Measurements from ENCODE around the gene INHBB.
"Not testable (repeated sequence)": the region's sequence is repeated elsewhere in the genome, so short reads cannot be mapped to it uniquely, and the experiment has no call there.

The INHBB gene

DNA sequence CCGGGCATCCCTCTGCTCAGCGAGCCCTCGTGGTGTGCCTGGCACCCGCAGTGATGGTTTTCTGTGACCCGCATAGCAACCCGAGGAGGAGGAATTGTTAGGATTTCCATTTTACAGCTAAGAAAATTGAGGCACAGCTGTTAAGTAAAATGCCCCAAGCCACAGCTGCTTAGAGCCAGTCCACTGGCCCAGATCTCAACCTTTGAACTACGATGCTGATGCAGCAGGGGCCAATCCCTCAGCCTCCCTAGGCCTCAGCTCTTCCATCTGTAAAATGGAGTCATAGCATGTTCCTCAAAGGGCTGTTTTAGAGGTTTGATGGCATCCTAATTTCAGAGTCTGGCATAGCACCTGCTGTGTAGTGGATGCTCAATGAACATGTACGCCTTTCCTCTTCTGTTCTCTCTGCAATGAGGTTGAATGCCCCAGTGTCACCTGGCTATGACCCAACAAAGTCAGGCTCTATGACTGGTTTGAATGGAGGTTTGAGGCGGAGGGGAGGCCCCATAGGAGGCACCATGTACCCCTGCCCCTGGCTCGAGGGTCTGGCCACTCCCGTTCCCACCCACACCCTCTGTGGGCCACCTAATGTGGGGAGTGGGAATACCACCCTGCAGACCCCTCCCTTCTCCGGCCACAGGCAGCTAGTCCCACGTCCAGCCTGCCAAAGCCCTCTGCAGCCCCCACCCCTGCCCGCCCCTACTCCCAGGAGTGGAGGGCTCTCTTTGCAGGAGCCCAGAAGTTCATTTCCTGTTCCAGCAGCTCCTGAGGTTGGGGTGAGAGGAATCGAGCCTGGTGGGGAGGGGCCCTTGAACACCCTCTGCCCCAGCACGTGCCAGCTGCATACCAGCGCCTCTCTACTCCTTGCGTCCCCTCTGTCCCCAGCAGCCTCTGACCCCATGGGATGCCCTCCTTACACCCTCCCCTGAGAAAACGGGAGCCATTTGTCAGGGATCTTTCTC lies 31.0 kb downstream of the INHBB start:
- no peak for DNase-seq (ENCODE audit: extremely low read depth in 1 of 2, low read depth in 1 of 2)

DNA sequence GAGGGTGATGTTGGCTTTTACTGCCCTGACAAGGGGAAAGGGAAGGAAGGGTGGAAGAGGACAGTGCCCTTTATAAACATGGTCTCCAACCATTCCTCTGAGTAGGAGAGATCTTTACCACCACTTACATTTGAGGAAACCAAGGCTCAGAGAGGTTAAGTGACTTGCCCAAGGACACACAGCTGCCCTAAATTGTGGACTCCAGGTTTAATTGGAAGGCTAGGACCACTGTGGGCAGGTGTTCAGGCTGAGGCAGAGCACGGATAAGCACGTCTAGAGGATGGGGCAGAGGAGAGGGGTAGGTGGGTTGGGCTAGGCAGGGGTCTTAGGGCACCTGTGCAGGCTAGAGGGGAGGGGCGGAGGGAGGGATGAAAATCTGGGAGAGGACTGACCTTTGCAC lies 32.7 kb downstream of the INHBB start:
- no peak for DNase-seq (ENCODE audit: extremely low read depth in 1 of 2, low read depth in 1 of 2)

DNA sequence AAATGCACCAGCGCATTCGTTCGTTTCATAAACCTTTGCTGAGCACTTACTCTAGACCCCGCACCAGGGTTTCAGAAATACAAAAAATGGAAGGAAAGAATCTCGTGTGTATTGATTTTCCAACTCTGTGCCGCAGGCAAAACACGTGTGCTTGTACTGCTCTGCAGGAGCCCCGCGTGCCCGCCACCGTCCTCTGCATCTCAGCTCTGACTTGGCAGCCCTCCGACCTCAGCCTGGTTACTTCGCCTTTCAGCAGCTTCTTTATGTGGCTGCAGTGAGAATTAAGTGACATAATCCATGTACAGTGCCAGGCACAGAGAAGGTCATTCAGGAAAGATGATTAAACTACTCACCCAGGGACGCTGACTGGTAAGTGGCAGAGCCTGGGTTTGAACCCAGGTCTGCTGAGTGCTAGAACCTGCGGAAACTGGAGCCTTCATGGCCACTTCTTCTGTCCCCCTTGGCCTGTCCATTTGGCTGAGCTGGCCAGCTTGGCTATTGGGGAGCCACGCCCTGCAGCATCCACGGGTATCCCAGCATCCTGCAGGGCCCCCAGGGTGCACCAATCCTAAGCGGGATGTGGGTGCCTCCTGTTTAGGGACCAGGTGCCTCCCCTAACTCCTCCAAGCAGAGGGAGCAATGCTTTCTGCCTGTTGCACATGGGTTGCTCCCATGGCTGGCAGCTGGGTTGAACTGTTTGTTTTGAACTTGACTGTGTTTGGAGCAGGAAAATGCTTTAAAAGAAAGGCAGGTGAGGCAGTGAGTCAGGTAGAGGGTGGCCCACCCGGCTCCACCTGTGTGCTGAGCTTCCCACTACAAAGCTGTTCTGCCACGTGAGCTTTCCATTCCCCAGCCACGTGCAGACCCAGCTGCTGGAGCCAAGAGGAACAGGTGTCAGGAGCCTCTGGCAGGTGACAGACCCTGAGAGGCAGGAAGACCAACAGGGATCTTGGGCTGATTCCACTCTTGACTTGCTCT lies 34.3 kb downstream of the INHBB start:
- DNase-seq (ENCODE audit: extremely low read depth in 1 of 2, low read depth in 1 of 2): no peak

DNA sequence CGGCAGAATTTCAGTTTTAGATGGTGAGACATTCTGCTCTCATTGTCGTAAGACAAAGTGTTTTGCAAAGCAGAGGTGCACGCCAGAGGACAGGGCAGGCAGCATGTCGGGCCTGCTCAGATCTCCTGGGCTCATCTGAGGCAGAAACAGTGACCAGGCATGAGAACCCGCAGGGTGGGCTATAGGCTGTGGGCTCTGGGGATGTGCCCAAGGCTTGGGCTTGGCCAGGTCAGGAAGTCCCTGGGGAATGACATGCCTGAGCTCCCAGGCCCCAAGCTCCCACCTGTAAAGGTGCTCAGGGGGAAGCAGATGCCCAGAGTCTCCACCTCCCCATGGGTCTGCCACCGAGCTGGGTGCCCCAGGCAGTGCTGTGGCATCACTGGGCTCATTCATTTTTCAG lies 35.3 kb downstream of the INHBB start:
- DNase-seq (ENCODE audit: extremely low read depth in 1 of 2, low read depth in 1 of 2): no peak

DNA sequence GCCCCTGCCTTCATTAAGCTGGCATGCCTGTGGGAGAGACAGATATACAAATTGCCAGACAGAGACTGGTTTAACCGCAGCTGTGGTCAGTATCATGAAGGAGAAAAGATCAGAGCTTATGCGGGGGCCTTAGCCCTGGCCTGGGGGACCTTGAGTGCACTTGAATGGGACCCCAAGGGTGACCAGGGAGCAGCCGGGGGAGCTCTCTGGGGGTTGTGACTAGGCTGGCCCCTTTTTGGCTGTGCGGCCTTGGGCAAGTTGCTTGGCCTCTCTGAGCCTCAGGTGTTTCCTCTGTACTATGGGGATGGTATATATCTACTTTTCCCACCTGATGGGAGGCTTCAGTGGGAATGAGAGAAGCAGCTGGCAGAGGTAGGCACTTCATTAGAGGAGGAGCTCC lies 35.7 kb downstream of the INHBB start:
- DNase-seq (ENCODE audit: extremely low read depth in 1 of 2, low read depth in 1 of 2): no peak

DNA sequence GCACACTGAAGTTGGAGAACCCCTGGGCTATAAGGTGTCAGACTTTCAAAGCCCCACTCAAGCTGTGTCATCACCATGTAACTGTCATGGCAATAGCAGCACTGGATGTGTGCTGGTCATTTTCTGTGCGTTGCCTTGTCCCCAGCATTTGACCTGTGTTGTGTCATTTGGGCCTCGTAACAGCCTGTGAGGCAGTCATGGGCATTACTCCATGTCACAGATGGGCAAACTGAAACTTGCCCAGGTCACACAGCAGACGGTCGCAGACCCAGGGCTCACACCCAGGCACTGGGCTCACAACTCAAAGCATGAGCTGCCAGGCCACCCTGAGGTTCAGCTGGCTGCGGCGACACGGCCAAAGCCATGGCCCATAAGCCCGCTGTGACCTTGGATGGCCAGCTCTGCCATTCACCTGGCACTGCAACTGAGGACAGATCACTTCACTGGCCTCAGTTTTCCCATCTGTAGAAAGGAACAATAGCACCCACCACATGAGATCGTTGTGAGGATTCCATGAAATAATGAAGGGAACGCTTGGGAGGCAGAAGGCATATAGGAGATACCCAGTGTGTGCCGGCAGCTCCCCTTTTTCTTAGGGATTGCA lies 36.7 kb downstream of the INHBB start:
- DNase-seq (ENCODE audit: extremely low read depth in 1 of 2, low read depth in 1 of 2): no peak

DNA sequence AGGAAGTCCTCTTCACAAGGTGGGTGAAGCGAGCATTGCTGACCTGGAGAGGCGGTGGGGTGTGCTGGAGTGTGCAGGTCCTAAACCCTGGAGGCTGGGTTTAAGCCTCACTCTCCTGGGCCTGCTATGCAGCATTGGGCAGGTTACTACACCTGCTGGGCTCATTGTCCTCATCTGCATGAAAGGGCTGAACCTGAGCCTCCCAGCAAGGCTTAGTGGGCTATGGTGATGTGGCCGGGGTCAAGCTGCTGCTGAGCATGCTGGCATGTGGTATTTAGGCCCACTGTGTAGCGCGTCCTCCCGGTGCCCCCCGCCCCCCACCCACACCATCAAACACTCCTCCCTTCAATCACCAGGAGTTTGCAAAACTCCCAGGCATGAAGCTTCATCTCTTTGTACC lies 37.3 kb downstream of the INHBB start:
- no peak for DNase-seq (ENCODE audit: extremely low read depth in 1 of 2, low read depth in 1 of 2)

DNA sequence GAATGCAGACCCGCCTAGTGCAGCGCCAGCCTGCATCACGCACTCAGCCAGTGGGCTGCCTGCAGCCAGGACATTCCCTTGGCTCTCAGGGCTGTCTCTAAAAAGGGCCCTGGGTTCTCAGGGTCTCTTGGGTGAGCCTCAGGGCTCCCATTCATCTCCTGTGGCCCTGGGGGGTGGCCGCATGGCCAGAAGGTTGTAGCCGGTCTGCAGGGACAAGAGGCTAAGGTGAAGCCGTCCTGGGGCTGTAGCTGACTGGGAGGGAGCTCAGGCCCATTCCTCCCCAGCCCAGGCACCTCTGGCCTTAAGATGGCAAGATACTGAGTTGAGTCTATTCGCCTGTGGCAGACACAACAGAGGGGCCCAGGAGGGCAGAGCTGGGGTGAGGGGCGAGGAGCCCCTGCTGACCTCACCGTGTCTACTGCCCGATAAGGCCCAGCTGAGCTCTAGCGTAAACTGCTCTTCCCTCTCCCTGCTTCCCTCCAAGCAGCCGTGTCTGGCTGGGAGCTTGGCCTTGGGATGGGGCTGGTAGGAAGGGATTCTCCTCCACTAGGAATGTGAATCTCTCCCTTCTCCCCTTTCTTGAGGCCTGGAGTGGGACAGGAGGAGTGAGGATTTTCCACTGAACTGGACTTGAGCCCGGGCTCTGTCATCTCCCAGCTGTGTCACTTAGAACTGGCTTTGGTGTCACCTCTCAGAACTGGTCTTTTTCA lies 37.9 kb downstream of the INHBB start:
- DNase-seq (ENCODE audit: extremely low read depth in 1 of 2, low read depth in 1 of 2): no peak

DNA sequence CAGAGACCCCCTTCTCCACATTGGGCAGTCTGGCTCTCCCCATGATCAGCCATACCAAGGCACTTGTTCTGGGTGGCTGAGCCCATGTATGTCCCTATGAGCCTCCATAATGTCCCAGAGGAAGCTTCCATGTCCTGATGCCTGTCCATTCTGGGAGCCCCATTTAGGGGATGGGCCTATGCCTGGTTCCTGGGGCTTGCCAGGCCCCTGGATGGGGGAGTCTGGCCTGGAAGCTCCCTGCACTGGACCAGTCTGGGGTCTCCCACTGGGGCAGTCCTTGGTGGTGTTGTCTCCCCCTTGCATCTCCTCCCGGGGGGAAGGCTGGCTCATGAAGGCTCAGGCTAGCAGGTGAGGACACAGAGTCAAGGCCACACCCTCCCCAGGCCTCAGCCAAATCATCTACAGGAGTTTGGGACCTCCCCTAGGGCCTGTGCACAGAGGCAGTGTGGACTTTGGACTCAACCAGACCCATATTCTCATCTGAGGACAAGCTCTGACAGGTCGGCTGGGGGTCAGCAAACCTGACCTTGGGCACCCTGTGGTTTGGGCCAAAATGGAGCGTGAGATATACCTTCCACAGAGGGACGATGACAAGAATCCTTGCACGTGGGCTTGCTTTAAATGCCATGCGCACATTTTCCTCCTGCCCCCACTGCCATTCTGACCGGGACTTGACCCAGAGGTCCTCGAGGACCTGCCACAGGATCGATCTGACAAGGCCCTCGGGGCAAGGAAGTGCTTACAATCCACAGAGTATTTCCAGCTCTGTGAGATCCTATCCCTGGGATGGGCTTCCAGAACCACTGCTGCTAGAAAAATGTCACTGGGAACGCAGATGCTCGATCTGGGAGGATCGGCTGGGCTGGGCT lies 38.8 kb downstream of the INHBB start:
- no peak for DNase-seq (ENCODE audit: extremely low read depth in 1 of 2, low read depth in 1 of 2)

DNA sequence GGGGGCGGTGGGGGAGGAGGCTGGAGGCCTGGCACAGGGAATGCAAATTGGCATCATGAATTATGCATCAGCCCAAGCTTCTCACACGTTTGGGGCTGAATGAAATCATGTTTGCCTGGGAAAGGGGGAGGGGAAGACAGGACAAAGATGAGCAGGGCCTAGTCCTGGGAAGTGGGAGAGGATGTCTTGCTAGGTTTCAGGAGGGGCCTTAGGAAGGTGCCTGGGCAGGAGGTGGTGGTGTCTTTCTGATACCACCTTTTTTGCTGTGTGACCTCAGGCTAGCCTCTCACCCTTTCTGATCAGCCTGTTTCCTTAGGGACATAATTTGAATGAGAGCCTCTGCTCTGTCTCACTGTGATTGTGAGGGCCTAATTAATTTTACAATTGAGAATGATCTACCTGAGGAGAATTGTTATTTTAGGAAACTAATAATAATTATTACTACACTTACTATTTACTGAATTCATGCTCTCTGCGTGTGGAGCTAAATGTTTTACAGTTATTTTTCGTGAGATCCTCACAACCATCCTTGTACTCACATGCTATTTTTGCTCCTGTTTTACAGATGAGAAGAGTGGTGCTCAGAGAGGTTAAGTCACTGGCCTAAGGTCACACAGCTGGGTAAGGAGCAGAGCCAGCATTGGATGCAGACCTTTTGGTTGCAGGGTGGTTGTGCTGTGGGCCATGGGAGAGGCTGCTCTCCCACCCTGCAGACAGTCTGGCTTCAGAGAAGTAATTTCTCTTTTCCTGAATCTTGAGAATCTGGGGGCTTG lies 39.6 kb downstream of the INHBB start:
- DNase-seq (ENCODE audit: extremely low read depth in 1 of 2, low read depth in 1 of 2): no peak

DNA sequence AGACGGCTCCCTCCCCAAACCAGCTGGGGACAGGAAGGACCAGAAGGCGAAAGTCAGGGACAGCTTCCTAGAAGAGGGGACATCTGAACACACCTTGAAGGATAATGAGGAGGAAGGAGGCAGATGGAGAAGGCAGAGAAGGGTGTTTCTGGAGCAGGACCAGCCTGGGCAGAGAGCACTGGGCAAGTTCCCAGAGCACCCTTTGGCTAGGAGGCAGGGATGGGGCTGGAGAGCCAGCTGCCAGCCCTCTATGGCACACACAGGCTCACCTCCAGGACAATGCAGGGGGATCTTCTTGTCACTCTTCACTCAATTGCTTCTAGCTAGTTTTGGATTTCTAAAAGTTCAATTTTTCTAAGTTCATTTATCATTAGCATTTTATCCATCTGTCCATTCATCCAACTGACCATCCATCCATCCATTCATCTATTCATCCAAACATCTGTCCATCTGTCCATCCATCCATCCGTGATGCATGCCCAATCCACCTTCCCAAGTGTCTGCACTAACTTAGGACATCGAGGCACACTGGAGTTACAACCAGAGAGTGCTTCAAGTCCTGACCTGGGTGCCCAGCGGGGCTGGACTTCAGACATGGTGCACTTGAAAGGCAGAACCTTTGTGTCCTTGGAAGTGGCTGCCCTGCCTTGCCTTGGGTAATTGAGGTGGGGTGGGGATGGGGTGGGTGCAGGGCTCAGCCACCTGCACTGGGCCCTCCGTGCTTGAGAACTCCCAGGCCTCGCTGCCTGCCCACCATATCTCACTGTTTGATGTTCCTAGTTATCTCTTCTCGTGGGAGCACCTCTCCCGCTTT lies 42.5 kb downstream of the INHBB start:
- no peak for DNase-seq (ENCODE audit: extremely low read depth in 1 of 2, low read depth in 1 of 2)

DNA sequence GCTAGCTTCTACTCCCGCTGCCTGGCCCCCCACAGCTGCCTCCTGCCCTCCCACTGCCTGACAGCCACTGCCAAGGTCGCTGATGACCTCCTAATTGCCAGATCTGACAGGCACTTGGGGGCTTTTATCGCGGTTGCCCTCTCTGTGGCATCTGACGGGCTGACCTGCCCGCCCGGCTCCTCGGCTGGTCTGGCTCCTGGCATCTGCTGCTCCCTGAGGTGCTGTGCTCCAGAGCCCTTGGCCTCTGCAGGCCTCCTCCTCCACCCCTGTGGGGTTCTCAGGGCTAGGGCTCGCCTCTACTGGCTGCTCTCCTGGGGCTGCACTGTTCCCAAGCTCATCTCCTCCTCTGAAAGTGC lies 43.1 kb downstream of the INHBB start:
- DNase-seq (ENCODE audit: extremely low read depth in 1 of 2, low read depth in 1 of 2): no peak

DNA sequence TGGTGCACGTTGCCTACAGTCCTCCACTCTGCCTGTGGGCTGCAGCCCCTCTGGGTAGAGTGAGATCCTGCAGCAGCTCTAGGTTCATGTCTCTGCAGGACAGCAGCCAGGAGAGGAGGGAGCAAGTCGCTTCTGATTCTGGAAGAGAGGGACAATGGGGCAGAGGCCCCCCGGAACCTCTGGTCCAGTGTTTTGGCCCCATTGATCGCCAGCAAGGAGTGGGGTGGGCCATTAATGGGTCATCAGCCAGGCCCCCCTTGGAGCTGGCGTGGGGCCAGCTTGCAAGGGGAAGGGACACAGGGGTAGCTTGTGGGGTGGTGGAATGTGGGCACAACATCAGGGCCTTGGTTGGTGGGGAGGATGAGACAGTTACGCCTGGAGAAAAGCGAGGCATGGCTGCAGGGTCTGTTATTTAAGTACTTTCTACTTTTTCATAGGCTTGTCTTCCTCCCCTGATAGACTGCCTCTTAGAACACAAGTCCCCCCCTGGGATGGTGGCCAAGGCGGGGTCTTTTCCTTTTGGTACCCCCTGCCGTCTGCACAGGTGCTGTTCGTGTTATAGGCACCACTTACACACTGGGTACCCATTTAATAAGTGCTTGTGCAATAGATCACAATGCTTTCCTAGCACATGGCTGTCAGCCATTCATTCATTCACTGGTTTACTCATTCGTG lies 44.6 kb downstream of the INHBB start:
- no peak for DNase-seq (ENCODE audit: extremely low read depth in 1 of 2, low read depth in 1 of 2)

DNA sequence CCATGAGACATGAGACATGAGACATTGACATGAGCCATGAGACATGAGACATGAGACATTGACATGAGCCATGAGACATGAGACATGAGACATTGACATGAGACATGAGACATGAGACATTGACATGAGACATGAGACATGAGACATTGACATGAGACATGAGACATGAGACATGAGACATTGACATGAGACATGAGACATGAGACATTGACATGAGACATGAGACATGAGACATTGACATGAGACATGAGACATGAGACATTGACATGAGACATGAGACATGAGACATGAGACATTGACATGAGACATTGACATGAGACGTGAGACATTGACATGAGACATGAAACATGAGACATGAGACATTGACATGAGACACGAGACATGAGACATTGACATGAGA lies 45.4 kb downstream of the INHBB start:
- DNase-seq (ENCODE audit: extremely low read depth in 1 of 2, low read depth in 1 of 2): not testable (repeated sequence)

DNA sequence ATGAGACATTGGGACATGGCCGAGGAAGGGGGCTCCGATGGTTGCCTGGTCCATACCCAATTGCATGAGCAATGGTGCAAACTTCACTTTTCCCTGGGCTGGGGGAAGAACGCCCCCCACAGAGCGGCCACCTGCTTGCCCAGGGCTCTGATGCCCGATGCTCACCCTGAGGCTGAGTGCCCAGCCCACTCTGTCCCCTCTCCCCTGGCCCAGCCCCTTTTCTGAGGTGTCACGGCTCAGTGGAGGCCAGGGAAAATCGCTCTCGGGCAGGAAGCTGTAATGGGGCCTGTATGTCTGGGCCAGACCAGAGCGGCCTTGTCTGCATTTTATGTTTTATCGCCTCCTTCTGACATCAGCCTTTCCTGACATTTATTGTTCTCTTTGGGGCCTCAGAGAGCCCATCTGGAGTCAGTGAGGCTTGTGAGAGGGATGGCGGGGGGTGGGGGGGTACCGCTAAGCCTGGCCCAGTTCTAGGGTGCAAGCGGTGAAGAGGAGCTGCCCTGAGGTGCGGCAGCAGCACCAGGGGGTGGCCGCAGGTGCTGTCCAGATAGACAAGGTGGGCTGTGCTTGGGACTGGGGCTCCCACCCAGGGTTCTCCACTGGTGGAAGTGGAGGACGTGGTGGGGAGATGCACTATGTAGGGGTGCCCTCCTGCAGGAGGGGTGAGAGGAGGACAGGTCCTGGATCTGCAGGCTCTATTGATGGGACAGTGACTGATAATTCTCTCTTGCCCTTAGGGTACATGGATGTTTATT lies 46.2 kb downstream of the INHBB start:
- DNase-seq (ENCODE audit: extremely low read depth in 1 of 2, low read depth in 1 of 2): no peak

DNA sequence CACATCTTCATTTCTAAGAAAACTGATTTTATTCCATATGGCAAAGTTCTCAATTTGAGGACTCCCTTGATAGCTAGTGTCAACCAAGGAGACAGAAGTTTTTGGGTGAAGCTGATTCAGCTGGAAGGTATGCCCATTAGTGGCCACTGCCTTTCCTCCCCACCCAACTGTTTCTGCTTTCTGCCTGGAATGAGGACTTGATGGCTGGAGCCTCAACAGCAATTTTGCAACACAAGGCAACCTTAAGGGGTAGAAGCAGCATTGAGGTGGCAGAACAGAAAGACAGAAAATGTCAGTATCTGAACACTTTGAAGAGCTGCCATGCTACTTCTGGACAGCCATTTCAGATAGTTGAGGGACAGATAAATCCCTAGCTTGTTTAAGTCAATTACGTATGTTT lies 47.0 kb downstream of the INHBB start:
- no peak for DNase-seq (ENCODE audit: extremely low read depth in 1 of 2, low read depth in 1 of 2)

DNA sequence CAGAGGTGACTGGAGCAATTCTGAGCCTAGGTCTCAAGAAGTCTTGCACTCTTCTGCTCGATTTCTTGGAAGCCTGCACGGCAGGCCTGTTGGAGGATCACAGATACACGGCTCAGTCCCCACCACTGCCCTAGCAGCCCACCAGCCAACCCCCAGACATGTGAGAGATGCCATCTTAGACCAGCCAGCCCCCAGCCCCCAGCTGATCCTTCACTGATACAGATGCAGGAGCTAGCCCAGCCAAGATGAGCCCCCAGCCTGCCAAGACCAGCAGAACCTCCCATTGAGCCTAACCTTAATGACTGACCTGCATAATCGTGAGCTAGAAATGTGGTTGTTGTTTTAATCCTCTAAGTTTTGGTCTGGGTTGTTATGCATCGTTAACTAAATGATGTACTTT lies 47.5 kb downstream of the INHBB start:
- no peak for DNase-seq (ENCODE audit: extremely low read depth in 1 of 2, low read depth in 1 of 2)
